ENCODE measurements around the gene SLC5A6.

DNA sequence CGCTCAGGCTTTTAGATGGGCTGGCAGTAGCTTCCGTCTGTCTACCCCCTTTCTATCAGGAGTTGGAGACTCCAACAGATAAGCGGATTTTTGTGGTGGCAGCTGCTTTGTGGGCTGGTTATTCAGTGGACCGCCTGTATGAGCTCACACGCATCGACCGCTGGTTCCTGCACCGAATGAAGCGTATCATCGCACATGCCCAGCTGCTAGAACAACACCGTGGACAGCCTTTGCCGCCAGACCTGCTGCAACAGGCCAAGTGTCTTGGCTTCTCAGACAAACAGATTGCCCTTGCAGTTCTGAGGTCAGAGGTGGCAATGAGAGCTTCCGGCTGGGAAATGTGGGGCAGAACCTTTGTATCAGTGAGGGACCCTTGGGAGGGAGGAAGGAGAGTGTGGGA, 19.9 kb upstream of the SLC5A6 start:
- no peak for TF ChIP-seq TAF1 (IDR thresholded peaks at IDR 0.05; ENCODE audit: low read depth)
- TF ChIP-seq, protein P1, sequence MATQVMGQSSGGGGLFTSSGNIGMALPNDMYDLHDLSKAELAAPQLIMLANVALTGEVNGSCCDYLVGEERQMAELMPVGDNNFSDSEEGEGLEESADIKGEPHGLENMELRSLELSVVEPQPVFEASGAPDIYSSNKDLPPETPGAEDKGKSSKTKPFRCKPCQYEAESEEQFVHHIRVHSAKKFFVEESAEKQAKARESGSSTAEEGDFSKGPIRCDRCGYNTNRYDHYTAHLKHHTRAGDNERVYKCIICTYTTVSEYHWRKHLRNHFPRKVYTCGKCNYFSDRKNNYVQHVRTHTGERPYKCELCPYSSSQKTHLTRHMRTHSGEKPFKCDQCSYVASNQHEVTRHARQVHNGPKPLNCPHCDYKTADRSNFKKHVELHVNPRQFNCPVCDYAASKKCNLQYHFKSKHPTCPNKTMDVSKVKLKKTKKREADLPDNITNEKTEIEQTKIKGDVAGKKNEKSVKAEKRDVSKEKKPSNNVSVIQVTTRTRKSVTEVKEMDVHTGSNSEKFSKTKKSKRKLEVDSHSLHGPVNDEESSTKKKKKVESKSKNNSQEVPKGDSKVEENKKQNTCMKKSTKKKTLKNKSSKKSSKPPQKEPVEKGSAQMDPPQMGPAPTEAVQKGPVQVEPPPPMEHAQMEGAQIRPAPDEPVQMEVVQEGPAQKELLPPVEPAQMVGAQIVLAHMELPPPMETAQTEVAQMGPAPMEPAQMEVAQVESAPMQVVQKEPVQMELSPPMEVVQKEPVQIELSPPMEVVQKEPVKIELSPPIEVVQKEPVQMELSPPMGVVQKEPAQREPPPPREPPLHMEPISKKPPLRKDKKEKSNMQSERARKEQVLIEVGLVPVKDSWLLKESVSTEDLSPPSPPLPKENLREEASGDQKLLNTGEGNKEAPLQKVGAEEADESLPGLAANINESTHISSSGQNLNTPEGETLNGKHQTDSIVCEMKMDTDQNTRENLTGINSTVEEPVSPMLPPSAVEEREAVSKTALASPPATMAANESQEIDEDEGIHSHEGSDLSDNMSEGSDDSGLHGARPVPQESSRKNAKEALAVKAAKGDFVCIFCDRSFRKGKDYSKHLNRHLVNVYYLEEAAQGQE (IDR thresholded peaks at IDR 0.05; ENCODE audit: low read depth): no peak
- no peak for TF ChIP-seq EP300 (IDR thresholded peaks at IDR 0.05; ENCODE audit: borderline replicate concordance)
- no peak for TF ChIP-seq TEAD4 (IDR thresholded peaks at IDR 0.05)
- TF ChIP-seq, protein P2, sequence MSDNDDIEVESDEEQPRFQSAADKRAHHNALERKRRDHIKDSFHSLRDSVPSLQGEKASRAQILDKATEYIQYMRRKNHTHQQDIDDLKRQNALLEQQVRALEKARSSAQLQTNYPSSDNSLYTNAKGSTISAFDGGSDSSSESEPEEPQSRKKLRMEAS (IDR thresholded peaks at IDR 0.05): no peak

All from Ishikawa (cell line).